OCI-LY7 (cell line): ENCODE results near the gene MAP1B.

Source experiments
- CTCF ChIP-seq: fragments of 200-600 bp; sonication (generic); conservative IDR thresholded peaks from 2 replicates; pipeline ENCODE4 v1.5.1; 2014; ENCODE audit warnings: mild to moderate bottlenecking, antibody characterized with exemption, low read length, moderate library complexity, mixed read lengths
- EZH2phosphoT487 ChIP-seq: fragments of 200-600 bp; sonication (generic); IDR thresholded peaks from 2 replicates; pipeline ENCODE4 v1.6.1; 2018; ENCODE audit warnings: low read depth, borderline replicate concordance, mild to moderate bottlenecking, mixed run types, antibody characterized with exemption, low read length, moderate library complexity, mixed read lengths

- no peak for TF ChIP-seq EZH2phosphoT487
- TF ChIP-seq CTCF = no peak
Observed at GRCh38 chr5:72222521-72222920, 115.2 kb downstream of the MAP1B start.
